ENCODE data around the gene MYORG. TPM values are rescaled to one million over a fixed set of nuclear protein-coding genes. Genes with fewer than 3 reads are reported as not detected.
A peak's percentile ranks its signal among the peaks of the same experiment; 100 is the strongest.

MYORG gene
- total and polyA plus RNA-seq, 10 of the 15 experiments (the other 5 are each of a cell fraction or from before 2014, with no cell fraction given), result 0.05 to 0.36 (median 0.10) TPM; not detected in 1

- TF ChIP-seq ZSCAN29 (IDR thresholded peaks at IDR 0.05) (no peak), MLLT1 (IDR thresholded peaks at IDR 0.05) (0 out of 2 replicates have a peak, but pooled peaks have one; percentile 41), ZBTB11 (CRISPR knock-in tag; IDR thresholded peaks at IDR 0.05) (no peak), SMC3 (IDR thresholded peaks at IDR 0.05; ENCODE audit: borderline replicate concordance, low read length) (peak; percentile 45; the same call in 1 of the 2 replicates)
Measured at GRCh38 chr9:34332076-34332964, 44.4 kb downstream of the MYORG start (continued).

Measured in GM12878 (cell line).